HG03103 (cell line): ENCODE results near the gene MORN1.

Source experiments
- ATAC-seq: cut with Tn5 transposase; IDR thresholded peaks from one replicate; pipeline ENCODE4 v1.9.1; 2021; ENCODE audit warnings: low read depth; ENCODE audit not compliant: unreplicated experiment

MORN1 gene

DNA sequence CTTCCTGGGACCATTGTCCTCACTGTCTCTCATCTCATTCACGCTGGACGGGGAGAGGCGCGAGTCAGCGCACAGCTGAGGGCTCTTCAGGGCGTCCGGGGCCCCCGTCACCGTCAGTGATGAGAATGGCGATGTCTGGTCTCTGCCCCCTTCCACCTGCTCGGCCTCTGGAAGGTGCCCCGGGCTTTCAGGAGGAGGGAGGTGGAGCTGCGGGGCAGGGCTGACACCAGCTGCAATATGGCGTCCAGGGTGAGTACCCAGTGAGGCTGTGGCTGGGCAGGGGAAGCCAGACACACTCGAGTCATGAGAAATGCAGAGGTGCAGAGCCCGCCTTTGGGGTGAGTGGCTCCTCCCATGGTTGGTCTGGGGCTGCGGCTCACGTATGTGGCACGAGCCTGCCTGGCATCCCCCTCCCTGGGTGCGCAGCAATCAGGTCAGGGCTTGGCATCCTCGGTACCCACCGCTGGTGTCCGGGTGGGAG lies 15.1 kb downstream of the MORN1 start:
- ATAC-seq, result no peak

DNA sequence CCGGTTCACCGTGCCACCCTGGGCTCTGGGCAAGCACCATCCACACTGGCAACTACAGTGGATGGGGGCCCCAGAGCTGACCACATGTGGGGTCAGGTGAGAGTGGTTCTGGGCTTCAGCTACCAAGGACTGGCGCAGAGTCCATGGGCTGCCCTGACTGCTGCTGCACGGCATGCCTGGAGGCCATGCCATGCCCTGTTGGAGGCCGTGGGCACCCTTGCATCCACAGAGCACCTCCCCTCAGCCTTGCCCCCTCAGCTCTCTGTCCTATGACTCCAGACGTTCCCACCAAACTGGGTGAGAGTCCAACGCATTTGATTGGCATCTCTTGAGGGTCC lies 15.5 kb downstream of the MORN1 start:
- no peak for ATAC-seq

DNA sequence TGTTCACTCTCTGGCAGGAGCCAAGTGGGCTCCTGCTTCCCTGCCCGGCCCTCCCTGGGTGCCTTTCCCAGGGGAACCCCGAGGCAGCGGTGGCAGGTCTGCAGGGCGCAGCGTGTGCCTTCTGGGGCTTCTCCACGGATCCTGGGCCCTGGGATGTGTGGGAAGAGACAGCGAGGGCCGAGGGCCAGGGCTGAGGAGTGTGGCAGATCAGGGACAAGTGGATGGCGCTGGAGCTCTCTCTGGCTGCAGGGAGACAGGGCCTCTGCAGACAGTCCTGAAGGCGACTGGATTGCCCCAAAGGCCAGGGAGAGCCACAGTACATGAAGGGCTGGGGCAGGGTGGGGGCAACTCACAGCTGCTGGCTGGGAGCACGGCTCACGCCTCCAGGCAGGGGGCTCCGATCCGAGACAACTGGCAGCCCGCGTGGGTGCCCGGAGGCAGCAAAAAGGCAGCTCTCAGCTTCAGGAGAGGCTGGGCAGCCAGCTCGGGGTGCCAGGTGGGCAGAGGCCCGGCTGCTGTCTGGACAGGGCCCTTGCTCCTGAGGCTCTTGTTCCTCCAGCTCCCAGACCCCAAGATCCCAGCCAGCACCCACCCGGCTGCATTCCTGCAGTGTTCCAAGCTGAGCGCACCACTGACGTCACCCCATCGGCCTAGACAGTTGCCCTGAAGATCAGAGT lies 16.0 kb downstream of the MORN1 start:
- ATAC-seq, result no peak

DNA sequence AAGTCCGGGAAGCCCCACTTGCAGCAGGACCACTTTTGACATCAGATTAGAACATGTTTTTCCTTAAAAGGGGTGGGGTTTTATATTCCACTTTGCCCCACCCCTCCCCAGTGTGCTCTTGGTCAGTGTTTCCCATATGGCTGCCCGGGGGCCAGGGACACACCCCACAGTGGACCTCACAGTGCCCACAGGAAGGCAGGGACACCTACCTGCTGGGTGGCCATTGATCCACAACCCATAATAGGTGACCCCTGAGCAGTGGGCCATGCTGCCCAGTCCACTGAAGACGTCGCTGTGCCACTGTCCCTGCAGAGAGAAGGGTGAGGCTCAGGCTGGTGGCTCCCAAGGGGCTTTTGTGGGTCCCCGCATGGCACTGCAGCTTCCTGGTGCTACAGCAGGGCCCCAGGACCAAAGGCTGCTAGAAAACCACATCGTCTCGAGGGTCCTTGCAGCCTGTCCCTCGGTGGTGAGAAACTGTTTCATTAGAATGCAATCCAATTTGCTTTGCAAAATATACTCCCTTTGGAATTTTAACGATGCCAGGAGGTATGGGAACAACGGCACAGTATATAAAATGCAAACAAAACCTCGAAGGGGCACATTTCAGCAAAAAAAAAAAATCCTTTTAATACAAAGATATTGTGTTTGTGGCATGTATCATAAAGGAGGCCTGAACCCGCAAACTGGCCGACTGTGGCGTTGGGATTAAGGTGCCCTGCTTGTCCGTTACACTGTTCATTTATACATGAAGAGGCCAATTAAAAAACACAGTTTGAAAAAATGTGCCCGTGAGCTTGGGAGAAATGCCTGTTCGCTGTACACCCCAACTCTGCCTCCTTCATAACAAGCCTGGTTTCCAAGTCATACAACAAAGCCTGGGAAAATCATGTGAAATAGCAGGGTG lies 16.9 kb downstream of the MORN1 start:
- ATAC-seq, result no peak

DNA sequence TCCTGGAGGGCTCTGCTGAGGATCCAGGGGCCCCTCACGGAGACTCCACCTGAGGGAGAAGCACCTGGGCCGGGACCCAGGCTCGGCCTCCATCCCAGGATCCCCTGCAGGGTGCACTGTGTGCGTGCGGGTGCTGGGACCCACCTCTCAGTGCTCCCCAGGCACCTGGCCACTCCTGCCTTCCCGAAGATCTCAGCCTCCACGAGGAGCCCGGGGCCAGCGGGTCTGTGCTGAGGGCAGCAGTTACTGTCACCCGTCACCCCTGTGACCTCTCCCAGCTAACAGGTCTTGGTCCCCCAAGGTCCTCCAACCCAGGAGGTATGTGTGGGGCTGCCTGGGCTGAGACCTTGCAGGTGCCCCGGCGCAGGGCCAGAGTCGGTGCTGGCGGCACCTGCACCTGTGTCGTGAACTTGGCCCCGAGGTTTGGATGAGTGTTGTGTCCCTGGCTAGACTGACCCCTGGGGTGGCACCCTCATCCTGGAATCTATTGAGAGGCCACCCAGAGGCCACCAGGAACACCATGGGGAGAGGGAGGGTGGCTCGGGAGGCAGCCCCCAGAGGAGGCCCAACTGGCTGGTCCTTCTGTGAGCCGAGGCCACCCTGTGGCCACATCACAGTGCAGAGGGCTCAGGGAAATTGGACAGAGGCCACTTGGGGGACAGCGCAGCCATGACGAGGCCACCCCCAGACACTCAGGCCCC lies 17.7 kb downstream of the MORN1 start:
- ATAC-seq, result no peak

DNA sequence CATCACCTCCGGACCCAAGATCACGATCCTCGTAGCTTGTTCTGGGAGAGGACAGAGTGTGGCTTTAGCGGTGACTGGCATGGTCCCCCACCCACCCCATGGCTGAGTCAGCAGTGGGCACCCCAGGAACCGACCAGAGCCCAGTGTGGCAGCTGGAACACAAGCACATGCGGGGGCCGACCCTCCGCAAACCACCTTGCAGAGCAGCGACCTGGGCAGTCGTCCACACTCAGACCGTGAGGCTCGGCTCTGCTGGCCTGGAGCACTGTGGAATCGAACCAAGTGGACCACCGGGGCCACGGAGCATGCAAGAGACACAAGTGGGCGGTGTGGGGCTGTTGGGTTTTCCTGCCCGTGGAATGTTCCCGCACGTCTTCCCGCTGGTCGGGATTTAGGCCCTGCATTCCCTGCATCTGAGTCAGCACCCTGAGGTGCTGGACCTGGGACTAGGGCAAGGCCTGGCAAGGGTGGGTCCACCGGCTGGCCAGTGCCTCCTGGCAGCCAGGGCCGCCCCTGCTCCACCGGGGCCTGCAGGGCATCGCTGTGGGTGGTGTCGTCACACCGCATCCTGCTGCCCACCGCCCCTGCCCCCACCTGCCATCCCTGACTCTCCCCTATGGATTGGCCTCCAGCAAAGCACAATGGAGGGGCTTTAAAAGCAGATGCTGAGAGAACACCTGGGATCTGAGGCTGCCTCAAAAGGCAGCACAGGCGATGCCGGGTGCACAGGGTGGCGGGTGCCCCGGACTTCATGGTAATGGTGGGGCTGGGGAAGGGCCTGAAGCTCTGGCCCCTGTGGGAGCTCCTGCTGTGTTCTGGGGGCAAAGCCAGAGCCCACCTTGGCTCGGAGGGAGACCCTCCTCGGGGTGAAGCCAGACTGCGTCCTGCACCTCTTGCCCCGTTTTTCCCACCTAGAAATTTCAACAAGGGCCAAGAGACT lies 18.5 kb downstream of the MORN1 start:
- no peak for ATAC-seq

DNA sequence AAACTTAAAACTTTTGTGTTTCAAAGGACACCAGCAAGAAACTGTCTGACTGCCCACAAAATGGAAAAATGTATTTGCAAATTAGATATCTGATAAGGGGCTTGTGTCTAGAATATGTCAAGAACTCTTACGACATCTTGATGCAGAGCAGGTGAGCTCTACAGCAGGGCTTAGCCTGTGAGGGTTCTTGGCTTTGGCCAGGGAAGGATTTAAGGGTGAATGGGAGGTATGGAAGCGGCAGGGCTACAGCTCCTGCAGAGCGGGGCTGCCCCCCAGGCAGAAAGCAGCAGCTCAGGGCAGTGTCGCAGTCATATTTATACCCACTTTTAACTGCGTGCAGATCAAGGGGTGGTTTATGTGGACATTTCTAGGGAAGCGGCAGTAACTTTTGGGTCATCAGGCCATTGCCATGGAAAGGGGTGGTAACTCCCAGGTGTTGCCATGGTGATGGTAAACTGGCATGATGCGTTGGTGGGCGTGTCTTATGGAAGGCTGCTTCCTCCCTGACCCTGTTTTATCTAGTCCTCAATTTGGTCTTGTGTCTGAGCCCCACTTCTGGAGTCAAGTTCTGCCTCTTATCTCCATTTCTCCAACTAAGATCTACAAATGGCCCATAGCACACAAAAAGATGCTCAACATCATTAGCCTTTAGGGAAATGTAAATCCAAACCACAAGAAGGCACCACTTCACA lies 23.2 kb downstream of the MORN1 start:
- ATAC-seq, result no peak

DNA sequence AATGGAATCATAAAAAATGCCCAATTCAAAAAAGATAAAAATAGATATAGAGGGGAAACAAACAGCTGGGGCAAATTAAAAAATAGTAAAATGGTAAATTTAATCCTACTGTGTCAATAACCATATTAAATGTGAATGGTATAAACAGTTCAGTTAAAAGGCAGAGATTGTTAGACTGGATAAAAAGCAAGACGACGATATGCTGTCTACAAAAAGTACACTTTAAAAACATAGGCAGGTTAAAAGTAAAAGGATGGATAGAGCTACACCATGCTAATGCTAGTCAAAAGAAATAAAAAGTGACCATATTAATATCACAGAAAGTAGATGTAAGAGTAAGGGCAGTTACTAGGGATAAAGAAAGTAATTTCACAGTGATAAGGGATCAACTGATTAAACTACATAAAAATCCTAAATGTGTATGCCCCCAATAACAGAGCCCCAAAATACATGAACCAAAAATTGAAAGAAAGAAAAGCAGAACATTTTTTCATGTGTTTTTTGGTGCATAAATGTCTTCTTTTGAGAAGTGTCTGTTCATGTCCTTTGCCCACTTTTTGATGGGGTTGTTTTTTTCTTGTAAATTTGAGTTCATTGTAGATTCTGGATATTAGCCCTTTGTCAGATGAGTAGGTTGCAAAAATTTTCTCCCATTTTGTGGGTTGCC lies 27.4 kb downstream of the MORN1 start:
- no peak for ATAC-seq

DNA sequence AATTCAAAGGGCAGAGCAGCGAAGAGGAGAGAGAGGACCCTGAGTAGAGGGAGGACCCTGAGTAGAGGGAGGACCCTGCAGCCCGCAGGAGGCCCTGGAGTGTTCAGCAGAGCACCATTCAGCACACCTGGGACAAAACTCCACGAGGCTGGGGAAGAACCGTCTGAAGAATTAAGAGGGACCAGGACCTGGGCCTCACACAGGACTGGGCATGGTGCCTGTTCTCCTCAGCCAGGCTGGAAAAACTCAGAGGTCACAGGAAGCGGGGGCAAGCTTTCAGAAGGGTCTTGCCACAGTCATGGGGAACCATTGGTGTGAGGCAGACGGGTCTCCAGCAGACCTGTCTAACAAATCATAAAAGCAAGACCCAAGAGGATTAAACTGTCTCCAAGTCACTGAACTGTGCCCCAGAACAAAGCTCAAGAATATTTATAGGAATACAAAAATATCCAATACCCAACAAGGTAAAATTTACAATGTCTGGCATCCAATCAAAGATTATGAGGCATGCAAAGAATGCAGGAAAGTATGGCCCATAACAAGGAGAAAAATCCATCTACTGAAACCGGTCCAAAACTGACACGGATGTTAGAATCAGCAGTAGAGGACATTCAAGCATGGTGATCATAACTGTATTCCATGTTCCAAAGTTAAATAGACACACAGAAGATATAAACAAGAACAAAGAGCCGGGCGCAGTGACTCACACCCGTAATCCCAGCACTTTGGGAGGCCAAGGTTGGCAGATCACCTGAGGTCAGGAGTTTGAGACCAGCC lies 30.6 kb downstream of the MORN1 start:
- no peak for ATAC-seq

DNA sequence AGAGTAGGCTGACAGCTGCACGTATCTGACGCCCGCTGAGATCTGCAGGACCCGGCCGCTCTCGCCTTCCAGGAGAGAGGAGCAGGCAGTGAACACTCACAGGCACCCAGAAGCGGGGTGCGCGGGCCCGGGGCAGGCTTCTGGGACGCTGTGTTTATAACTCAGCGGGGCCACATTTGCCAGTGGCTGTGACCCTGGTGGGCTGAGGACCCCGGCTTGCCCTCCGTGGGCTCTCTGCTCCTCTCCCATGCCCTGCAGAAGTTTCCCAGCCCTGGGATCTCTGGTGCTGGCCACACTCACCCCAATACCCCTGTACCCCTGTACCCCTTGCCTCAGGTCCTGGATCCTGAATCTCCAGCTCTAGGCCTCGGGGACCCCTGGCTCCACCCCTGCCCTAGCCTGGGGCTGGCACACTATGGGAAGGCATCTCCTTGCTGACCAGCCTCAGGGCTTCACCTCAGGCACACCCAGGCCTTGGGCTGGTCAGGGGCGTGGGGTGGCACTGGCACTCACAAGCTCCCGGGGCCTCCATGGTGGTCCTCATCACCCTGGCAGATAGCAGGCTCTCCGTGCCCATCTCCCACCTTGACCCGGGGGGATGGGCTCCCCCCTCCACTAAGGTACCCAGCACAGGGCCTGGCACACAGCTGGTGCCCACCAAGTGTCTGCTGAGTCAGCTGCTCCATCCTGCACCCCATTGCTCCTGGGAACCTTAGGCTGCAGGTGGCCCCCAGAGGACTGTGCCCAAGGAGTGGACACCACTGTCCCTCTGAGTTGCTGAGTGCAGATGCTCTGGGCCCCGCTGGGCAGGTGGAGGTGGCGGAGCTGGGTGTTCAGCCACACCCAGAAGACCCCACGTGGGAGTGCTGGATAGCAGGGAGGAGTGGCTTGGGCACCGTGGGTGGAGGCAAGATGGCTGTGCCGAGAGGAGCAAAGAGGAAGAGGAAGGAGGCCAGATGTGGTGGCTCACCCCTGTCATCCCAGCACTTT lies 32.4 kb downstream of the MORN1 start:
- no peak for ATAC-seq

DNA sequence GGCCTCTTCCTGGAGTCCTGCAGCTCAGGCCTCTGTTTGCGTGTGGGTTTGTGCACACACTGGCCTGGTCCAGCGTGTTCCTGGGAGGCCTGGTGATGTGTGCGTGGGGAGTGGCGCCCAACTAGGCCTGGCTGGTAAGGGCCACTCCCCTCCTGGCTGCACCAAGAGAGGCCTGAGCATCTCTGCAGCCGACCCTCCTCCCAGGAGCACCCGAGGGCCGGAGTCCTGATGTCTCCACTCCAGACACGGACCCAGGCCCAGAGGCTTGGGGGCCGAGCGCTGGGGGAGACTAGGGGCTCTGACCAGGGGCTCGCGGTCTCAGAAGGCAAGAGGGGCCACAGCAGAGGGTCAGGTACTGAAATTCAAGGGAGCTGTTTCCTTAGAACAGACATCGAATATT lies 33.3 kb downstream of the MORN1 start:
- ATAC-seq, result no peak

DNA sequence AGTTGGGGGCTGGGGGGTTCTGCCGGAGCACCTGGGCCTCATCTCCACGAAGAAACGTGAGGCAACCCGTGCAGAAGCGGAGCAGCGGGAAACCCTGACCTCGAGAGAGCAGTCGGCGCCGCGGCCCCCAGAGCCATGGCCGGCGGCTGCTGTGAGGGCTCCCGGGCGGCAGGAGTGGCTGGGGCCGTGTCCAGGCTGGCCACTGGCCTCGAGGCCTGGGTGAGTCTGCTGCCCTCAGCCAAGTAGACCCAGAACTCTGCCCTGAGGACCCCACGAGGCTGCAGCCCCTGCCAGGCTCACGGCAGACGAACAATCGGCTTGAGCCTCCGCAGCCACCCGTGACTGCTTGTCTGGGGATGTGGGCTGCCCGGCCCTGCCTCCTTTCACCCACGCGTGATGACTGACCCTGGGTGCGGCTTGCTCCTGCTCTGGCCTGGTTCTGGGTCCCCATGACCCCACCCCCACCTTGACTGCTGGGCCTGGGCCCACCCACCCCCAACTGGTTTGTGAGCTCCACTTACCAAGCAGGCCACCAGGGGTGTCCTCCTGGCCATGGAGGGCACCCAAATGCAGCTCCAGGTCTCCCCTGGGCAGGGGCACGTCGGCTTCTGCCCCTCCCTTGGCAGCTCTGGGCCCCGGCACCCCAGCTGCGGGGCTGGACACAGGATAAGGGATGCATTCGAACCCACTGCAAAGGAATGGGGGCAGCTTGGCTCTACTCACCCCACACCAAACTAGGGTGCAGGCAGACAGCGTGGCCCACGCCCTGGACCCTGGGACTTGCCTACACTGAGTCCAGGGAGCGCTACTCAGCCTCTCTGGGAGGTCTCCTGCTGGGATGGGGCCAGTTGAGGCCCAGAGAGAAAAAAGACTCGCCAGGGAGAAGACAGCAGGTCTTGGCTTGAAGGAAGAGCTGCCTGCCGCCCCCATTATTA lies 34.2 kb downstream of the MORN1 start:
- ATAC-seq, result no peak

DNA sequence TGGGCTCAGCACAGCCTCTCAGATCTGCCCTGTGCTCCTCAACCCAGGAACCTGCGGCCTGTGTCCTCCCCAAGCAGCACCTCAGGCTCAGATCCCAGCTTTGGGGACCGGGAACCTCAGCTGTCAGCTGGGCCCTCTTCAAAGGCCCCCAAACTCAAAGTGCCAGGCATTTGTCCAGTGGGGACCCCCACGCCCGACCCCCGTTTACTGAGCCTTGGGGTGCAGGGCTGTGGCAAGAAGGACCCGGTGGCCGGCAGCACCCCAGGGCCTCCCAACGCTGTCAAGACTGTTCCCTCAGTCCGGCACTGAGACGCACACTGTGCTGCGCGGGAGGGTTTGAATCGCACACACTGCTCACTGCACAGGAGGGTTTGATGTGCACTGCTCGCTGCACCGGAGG lies 35.0 kb downstream of the MORN1 start:
- ATAC-seq, result no peak

DNA sequence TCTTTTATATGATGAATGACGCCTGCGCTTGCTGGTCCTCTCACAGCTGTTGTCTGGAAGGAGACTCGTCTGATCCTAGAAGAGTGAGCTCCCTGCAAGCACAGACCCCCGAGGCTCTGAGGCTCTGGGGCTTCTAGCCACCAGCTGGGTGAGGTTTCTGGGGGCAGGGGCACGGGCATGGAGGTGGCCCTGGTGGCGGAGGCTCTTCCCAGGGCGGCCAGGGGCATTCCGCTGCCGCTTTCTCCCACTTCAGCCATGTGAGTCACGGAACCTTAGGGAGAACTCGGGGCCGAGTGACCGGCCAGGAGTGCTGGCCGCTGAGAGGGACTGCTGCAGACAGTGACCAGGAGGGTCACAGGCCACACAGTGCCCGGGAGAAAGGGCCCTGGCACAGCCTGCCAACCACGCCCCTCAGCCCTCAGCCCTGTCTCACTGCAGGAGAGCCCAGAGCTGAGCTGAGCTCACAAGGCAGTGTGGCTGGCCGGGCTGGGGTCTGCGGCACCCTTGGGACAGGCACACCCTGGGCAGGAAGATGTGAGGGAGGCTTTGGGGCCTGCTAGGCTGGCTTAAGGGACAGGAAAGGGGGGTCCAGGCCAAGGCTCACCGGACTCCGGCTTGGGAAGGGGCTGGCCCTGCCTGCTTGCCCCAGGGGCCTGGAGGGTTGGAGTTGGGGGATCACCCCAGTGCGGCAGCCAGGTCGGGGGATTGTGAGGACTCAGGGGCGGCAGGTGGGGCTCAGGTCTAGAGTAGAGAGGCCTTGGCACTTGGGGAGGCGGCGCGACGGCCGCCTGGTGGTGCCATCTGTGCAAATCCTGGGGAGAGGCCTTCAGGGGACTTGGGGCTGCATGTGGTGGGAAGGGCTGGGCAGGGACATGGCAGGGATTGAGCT lies 35.7 kb downstream of the MORN1 start:
- ATAC-seq, result no peak
